ENCODE measurements around the gene GTF2A1L. TPM values are rescaled to one million over a fixed set of nuclear protein-coding genes. Genes with fewer than 3 reads are reported as not detected.

Gene GTF2A1L
- total RNA-seq, 4 donors from 2014 or later: 14.1 to 32.2 (median 22.1) TPM

GRCh38 chr2:48578313-48578712 lies 39.3 kb upstream of the GTF2A1L start:
- 89% methylated on average over 3 of the region's 4 CpGs; no CpG with 5 or more reads in 1 of the 2 donors for WGBS, 2 donors (ENCODE audit: low coverage in 1 of 2)
- no peak for ATAC-seq

DNA sequence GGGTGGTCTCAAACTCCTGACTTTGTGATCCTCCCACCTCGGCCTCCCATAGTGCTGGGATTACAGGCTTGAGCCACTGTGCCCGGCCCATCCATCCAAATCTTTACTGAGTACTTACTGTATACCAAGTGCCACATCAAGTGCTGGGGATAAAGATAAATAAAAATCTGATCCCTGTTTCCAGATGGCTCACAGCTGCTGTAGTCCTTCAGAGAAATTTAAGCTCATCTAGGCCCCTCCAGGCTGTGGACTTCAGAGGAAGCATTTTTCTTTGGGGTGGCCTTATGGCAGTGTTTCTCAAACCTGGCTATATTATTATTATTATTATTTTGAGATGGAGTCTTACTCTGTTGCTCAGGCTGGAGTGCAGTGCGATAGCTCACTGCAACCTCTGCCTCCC lies 33.7 kb upstream of the GTF2A1L start:
- Histone ChIP-seq H3K4me3 (no peak overlapping the region), H3K4me1 (peaks cover 0 to 65% (median 6%) of the 10 kb centered on the region in 3 donors), H3K27me3 (no peaks in the 10 kb centered on the region), H3K36me3 (peaks cover 0 to 61% of the 10 kb centered on the region in 2 donors), H3K27ac (no peak overlapping the region), H3K9me3 (no peaks in the 10 kb centered on the region)
- WGBS, 2 donors (ENCODE audit: low coverage in 1 of 2): 90 to 100% methylated on average over 1 to 2 of the region's 3 CpGs
- no peak for ATAC-seq
- no peak for TF ChIP-seq POLR2AphosphoS5 (IDR thresholded peaks at IDR 0.05)
- TF ChIP-seq, protein P1, sequence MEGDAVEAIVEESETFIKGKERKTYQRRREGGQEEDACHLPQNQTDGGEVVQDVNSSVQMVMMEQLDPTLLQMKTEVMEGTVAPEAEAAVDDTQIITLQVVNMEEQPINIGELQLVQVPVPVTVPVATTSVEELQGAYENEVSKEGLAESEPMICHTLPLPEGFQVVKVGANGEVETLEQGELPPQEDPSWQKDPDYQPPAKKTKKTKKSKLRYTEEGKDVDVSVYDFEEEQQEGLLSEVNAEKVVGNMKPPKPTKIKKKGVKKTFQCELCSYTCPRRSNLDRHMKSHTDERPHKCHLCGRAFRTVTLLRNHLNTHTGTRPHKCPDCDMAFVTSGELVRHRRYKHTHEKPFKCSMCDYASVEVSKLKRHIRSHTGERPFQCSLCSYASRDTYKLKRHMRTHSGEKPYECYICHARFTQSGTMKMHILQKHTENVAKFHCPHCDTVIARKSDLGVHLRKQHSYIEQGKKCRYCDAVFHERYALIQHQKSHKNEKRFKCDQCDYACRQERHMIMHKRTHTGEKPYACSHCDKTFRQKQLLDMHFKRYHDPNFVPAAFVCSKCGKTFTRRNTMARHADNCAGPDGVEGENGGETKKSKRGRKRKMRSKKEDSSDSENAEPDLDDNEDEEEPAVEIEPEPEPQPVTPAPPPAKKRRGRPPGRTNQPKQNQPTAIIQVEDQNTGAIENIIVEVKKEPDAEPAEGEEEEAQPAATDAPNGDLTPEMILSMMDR (IDR thresholded peaks at IDR 0.05): no peak
- TF ChIP-seq POLR2A (IDR thresholded peaks at IDR 0.05): no peak
- TF ChIP-seq EP300 (IDR thresholded peaks at IDR 0.05): no peak

More at GRCh38 chr2:48578313-48578712, 39.3 kb upstream of the GTF2A1L start:
- Histone ChIP-seq H3K36me3 (peaks cover 0 to 39% of the 10 kb centered on the region in 2 donors), H3K27ac (no peak overlapping the region), H3K4me3 (no peak overlapping the region), H3K4me1 (peaks cover 0 to 25% (median 0%) of the 10 kb centered on the region in 3 donors), H3K27me3 (no peaks in the 10 kb centered on the region), H3K9me3 (no peaks in the 10 kb centered on the region)
- TF ChIP-seq EP300 (IDR thresholded peaks at IDR 0.05) (no peak), POLR2AphosphoS5 (IDR thresholded peaks at IDR 0.05) (no peak), POLR2A (IDR thresholded peaks at IDR 0.05) (no peak)
- TF ChIP-seq, protein P1 (IDR thresholded peaks at IDR 0.05): no peak

DNA sequence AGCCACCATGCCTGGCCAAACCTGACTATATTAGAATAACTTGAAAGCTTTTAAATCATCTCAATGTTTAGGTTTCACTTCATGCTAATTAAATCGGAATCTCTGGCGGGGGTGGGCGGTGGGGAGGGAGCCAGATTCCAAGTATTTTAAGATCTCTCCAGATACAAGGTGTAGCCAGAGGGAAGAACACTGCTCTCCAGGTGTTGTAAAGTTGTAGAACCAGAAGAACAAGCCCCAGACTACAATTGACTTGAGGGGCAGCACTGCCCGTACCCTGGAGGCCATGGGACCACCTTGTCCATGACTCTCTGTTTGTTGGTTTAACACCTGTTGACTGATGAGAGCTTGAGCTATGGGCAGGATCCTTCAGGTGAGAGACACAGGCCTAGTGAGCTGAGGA lies 33.1 kb upstream of the GTF2A1L start:
- no peak overlapping the region for H3K27ac ChIP-seq
- TF ChIP-seq POLR2A (IDR thresholded peaks at IDR 0.05) (no peak), POLR2AphosphoS5 (IDR thresholded peaks at IDR 0.05) (no peak), EP300 (IDR thresholded peaks at IDR 0.05) (no peak)
- TF ChIP-seq, protein P1 (IDR thresholded peaks at IDR 0.05): no peak
- peaks cover 0 to 61% of the 10 kb centered on the region in 2 donors for H3K36me3 ChIP-seq
- WGBS, 2 donors (ENCODE audit: low coverage in 1 of 2): no CpG with 5 or more reads among the region's 4 CpGs
- ATAC-seq: no peak
- H3K4me3 ChIP-seq: no peak overlapping the region
- H3K27me3 ChIP-seq: no peaks in the 10 kb centered on the region
- H3K9me3 ChIP-seq: no peaks in the 10 kb centered on the region
- H3K4me1 ChIP-seq: peaks cover 3 to 68% (median 7%) of the 10 kb centered on the region in 3 donors

- 64 to 66% methylated on average over 4 of the region's 4 CpGs for WGBS, 2 donors (ENCODE audit: low coverage in 1 of 2)
- peak overlapping the region in 1 of 4 donors; percentile 3 for H3K27ac ChIP-seq
- H3K36me3 ChIP-seq: peaks cover 0 to 52% of the 10 kb centered on the region in 2 donors
Observed at GRCh38 chr2:48586433-48586832, 31.2 kb upstream of the GTF2A1L start.

GRCh38 chr2:48587560-48587959 lies 30.1 kb upstream of the GTF2A1L start:
- ATAC-seq: no peak
- H3K36me3 ChIP-seq: peaks cover 0 to 52% of the 10 kb centered on the region in 2 donors
- WGBS, 2 donors (ENCODE audit: low coverage in 1 of 2): 83 to 100% methylated on average over 1 of the region's 5 CpGs
- no peaks in the 10 kb centered on the region for H3K27me3 ChIP-seq
- peak overlapping the region in 3 of 4 donors; percentile 15 to 64 (median 24) for H3K27ac ChIP-seq
- H3K4me1 ChIP-seq: peaks cover 3 to 64% (median 7%) of the 10 kb centered on the region in 3 donors
- TF ChIP-seq, protein P1 (IDR thresholded peaks at IDR 0.05): no peak
- TF ChIP-seq EP300 (IDR thresholded peaks at IDR 0.05) (no peak), POLR2A (IDR thresholded peaks at IDR 0.05) (no peak), POLR2AphosphoS5 (IDR thresholded peaks at IDR 0.05) (no peak)
- no peaks in the 10 kb centered on the region for H3K9me3 ChIP-seq
- H3K4me3 ChIP-seq: no peak overlapping the region

More at GRCh38 chr2:48586433-48586832, 31.2 kb upstream of the GTF2A1L start:
- no peaks in the 10 kb centered on the region for H3K27me3 ChIP-seq
- H3K9me3 ChIP-seq: no peaks in the 10 kb centered on the region
- peaks cover 3 to 64% (median 7%) of the 10 kb centered on the region in 3 donors for H3K4me1 ChIP-seq
- ATAC-seq: no peak
- H3K4me3 ChIP-seq: no peak overlapping the region
- no peak for TF ChIP-seq POLR2A (IDR thresholded peaks at IDR 0.05)
- TF ChIP-seq EP300 (IDR thresholded peaks at IDR 0.05): no peak
- no peak for TF ChIP-seq POLR2AphosphoS5 (IDR thresholded peaks at IDR 0.05)
- TF ChIP-seq, protein P1 (IDR thresholded peaks at IDR 0.05): no peak
